C4-2B (cell line): ENCODE results near the gene ANKS1B.

Experiments
- H3K27ac ChIP-seq: fragments of 450-650 bp; 2 replicates; pipeline ENCODE4 v1.5.1; 2017
- ZFX ChIP-seq: fragments of 450-650 bp; IDR thresholded peaks from 2 replicates; pipeline ENCODE4 v1.6.1; 2017
- TF ChIP-seq, protein P1 (sequence below): fragments of 450-650 bp; conservative IDR thresholded peaks from 2 replicates; pipeline ENCODE4 v1.5.1; 2017; ENCODE audit warnings: mild to moderate bottlenecking

Gene ANKS1B

DNA sequence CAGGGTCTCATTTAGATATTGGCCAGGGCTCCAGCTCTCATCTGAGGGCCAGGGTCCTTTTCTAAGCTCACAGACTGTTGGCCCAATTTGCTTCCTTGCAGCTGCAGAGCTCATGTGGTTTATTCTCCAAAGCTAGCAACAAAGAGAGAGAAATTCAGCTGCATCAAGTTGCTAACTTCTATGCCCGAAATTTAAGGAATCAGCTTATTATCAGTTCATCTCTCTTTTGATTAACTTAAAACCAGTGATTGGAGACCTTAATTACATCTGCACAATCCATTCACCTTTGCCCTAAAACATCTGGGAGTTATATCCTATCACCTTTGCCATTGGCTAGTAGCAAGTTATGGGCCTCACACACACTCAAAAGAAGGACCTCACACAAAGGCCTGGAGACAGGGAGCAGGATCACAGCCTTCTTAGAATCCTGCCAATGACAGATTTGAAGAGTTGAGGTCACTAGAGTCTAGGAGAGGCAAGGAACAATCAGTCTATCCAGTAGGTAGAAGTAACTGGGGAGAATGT, 596.0 kb downstream of the ANKS1B start:
- H3K27ac ChIP-seq = no peak overlapping the region
- TF ChIP-seq ZFX = no peak
- TF ChIP-seq, protein P1, sequence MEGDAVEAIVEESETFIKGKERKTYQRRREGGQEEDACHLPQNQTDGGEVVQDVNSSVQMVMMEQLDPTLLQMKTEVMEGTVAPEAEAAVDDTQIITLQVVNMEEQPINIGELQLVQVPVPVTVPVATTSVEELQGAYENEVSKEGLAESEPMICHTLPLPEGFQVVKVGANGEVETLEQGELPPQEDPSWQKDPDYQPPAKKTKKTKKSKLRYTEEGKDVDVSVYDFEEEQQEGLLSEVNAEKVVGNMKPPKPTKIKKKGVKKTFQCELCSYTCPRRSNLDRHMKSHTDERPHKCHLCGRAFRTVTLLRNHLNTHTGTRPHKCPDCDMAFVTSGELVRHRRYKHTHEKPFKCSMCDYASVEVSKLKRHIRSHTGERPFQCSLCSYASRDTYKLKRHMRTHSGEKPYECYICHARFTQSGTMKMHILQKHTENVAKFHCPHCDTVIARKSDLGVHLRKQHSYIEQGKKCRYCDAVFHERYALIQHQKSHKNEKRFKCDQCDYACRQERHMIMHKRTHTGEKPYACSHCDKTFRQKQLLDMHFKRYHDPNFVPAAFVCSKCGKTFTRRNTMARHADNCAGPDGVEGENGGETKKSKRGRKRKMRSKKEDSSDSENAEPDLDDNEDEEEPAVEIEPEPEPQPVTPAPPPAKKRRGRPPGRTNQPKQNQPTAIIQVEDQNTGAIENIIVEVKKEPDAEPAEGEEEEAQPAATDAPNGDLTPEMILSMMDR = no peak

DNA sequence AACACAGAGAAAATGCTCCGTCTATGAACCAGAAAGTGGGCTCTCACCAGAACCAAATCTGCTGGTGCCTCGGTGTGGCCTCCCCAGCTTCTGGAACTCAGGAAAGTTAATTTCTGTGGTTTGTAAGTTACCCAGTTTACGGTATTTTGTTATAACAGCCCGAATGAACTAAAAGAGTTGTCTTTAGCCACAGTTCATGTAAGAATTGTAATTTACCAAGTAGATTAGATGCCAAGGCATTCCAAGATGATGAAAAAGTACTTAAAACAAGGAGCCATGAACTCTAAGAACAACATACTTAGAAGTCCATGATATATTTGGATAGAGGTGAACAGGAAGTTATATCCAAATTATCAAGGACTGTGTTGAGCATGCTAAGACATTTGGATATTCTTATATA, 597.1 kb downstream of the ANKS1B start:
- no peak overlapping the region for H3K27ac ChIP-seq

DNA sequence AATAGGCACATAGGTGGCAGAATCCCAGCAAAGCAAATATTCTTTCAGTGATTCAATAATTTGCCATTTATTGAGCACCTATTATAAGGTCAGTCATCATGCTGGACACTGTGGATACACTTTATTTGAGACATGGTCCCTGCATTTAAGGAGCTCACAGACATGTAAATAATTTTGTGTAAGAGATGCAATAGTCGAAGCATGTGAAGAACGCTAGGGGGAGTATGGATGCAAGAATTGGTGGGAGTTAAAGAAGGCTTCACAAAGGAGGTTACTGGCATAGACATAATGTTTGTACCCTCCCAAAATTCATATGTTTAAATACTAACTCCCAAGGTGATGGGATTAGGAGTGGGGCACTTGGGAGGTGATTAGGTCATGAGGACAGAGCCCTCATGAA, 597.8 kb downstream of the ANKS1B start:
- TF ChIP-seq, protein P1 = peak; percentile 58
- no peak for TF ChIP-seq ZFX
- H3K27ac ChIP-seq = no peak overlapping the region

More for the DNA sequence above, 597.1 kb downstream of the ANKS1B start:
- TF ChIP-seq, protein P1 = no peak
- TF ChIP-seq ZFX = no peak

DNA sequence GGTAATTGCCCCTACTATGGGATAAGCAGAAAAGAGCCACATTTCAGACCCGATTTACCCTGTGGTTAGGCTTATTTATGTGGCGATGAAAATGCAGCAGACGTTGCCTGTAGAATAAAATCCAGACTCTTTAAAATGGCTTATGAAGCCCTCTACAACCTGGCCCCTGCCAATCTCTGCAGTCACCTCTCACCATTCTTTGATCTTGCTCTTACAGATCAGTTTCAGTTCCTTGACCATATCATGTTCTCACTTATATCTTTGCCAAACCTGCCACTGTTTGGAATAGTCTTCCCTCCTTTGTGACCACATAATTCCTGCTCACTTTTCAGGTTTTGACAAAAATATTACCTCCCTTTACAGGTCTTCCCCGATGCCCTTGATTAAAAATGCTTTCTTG, 601.5 kb downstream of the ANKS1B start:
- TF ChIP-seq, protein P1 = no peak
- no peak overlapping the region for H3K27ac ChIP-seq

DNA sequence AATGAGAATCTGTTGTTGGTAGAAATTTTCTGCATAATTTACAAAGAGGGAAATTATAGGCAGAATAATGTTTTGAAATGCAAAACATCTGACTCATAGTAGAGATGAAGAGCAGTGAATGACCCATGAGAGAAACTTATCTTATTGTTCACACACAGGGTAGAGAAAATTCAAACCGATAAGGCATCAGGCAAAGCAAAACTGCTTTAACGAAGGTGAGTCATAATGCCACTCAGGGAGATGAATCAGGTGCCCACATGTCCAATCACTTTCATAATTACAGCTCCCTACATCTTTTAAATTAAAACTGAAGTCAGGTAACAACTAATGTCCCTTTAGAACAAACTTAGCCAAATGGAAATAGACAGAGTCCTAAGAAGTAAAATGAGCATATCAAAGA, 602.7 kb downstream of the ANKS1B start:
- TF ChIP-seq, protein P1 = no peak
- no peak for TF ChIP-seq ZFX
- H3K27ac ChIP-seq = no peak overlapping the region

DNA sequence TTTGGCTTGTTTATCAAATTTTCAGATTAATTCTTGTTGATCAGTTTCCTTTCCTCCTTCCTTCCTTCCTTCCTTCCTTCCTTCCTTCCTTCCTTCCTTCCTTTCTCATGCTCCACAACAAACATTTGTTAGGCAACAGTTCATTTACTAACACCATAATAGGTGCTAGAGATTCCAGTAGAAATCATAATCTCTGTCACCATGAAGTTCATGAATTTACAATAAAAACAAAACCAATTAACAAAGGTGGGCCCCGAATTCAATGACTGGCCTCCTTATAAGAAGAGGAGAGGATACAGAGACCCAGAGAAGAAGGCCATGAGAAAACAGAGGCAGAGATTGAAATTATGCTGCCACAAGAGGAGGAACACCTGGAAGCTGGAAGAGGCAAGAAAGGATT, 604.0 kb downstream of the ANKS1B start:
- no peak overlapping the region for H3K27ac ChIP-seq
- TF ChIP-seq, protein P1 = no peak
- TF ChIP-seq ZFX = no peak

DNA sequence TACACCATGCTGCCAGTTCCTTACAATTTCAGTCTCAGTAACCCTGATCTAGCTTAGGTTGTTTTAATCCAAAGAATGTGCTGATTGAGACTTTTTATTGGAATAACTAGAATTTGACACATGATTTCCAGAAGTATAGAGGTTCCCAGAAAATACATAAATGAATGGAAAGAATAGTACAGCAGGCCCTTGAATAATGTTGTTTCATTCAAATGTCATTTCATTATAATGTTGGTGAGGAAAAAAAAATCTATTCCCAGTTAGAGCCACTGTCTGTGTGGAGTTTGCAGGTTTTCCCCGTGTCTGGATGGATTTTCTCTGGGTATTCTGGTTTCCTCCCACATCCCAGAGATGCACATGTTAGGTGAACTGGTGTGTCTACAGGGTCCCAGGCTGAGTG, 610.7 kb downstream of the ANKS1B start:
- no peak for TF ChIP-seq ZFX
- H3K27ac ChIP-seq = no peak overlapping the region

DNA sequence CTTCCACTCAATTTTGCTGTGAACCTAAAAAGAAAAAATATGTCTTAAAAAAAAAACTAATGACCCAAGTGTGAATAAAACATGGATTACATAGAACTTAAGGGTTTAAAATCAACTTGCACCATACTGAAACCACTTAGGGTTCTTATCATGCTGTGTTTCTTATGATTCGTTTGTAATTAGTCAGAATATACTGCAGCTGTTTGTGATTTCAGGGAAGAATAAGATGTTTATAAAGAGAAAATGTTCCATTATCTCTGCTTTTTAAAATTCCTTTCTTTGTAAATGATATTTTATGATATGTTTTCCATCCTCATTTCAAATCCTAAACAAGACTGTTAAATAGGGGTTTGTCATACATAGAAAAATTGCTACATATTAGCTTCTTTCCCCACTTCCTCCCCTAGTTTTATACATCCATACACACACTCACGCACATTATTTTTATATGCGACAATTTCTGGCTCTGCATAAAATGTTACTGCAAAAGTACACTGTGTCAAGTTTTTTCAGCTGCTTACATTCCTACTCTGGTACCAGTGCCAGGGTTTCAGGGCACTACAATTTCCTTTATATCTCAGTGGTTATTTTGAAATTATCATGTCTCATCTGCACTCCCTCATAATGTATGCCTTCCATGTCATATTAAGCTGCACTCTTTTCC, 612.3 kb downstream of the ANKS1B start:
- TF ChIP-seq, protein P1 = no peak
- no peak for TF ChIP-seq ZFX
- no peak overlapping the region for H3K27ac ChIP-seq
